ENCODE data around the gene TRNT1.

DNA sequence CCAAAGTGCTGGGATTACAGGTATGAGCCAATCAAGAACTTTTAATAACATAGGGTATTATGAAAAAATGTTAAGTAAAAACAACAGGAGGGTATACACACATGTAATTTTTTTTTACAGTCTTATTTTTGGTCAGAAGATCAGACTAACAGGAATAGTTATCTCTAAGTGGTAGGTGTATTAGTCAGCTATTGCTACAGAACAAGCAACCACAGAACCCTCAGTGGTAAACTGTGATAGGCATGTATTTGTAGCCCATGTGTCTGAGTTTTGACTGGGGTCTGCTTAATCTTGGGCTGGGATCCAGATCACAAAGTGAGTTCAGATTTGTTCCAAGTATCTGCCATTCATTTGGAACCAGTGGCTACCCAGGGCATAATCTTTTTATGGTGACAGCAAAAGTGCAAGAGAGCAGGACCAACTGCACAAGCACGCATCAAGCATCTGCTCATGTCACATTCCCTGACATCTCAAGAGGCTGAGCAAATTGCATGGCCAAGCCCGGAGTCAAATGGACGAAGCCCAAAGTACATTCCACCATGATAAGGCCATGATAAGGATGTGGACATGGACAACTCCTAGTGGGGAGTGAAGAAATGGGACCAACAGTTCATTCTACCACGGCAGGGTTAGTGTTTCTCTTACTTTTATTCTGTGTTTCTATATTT is 13.6 kb upstream of the TRNT1 start:
- no peak for TF ChIP-seq CTCF (conservative IDR thresholded peaks at IDR 0.05 in 1 of 2, IDR thresholded peaks at IDR 0.05 in 1 of 2; ENCODE audit: extremely low read depth in 1 of 2, insufficient read depth in 1 of 2, low read depth in 1 of 2, low read length in 2 of 2)
- TF ChIP-seq EZH2 (IDR thresholded peaks at IDR 0.05; ENCODE audit: borderline replicate concordance, low read length) = no peak

All from mammary epithelial cell (primary cell).